ENCODE data around the gene ADAMTS7. TPM values are rescaled to one million over a fixed set of nuclear protein-coding genes. Genes with fewer than 3 reads are reported as not detected.
"Not testable (repeated sequence)": the region's sequence is repeated elsewhere in the genome, so short reads cannot be mapped to it uniquely, and the experiment has no call there.

Gene ADAMTS7
- total RNA-seq, 1 donor = 7.5 TPM

- not testable (repeated sequence) for H3K4me3 ChIP-seq (ENCODE audit: low read depth, low read length); DNase-seq (ENCODE audit: low read depth)
Measured at GRCh38 chr15:78776046-78776925, 35.0 kb downstream of the ADAMTS7 start.

- DNase-seq (ENCODE audit: low read depth) = no peak
- H3K4me3 ChIP-seq (ENCODE audit: low read depth, low read length) = no peak overlapping the region
- no peak for TF ChIP-seq CTCF (IDR thresholded peaks at IDR 0.05; ENCODE audit: insufficient read depth, low read length)
Measured at GRCh38 chr15:78775472-78775871, 35.8 kb downstream of the ADAMTS7 start.

- not testable (repeated sequence) for H3K4me3 ChIP-seq (ENCODE audit: low read depth, low read length); DNase-seq (ENCODE audit: low read depth)
Measured at GRCh38 chr15:78774451-78774990, 36.7 kb downstream of the ADAMTS7 start.

- DNase-seq (ENCODE audit: low read depth); H3K4me3 ChIP-seq (ENCODE audit: low read depth, low read length): not testable (repeated sequence)
Measured at GRCh38 chr15:78773765-78774450, 37.4 kb downstream of the ADAMTS7 start.

GRCh38 chr15:78772738-78773137 is 38.5 kb downstream of the ADAMTS7 start:
- TF ChIP-seq CTCF (IDR thresholded peaks at IDR 0.05; ENCODE audit: insufficient read depth, low read length) = no peak
- DNase-seq (ENCODE audit: low read depth) = no peak
- H3K4me3 ChIP-seq (ENCODE audit: low read depth, low read length) = no peak overlapping the region

- not testable (repeated sequence) for DNase-seq (ENCODE audit: low read depth); H3K4me3 ChIP-seq (ENCODE audit: low read depth, low read length)
Measured at GRCh38 chr15:78771436-78772000, 39.7 kb downstream of the ADAMTS7 start.

GRCh38 chr15:78771020-78771419 is 40.2 kb downstream of the ADAMTS7 start:
- not testable (repeated sequence) for DNase-seq (ENCODE audit: low read depth); H3K4me3 ChIP-seq (ENCODE audit: low read depth, low read length)

GRCh38 chr15:78769473-78770225 is 41.6 kb downstream of the ADAMTS7 start:
- not testable (repeated sequence) for DNase-seq (ENCODE audit: low read depth); H3K4me3 ChIP-seq (ENCODE audit: low read depth, low read length)

GRCh38 chr15:78768531-78769408 is 42.5 kb downstream of the ADAMTS7 start:
- H3K4me3 ChIP-seq (ENCODE audit: low read depth, low read length) = no peak overlapping the region
- DNase-seq (ENCODE audit: low read depth) = no peak
- no peak for TF ChIP-seq CTCF (IDR thresholded peaks at IDR 0.05; ENCODE audit: insufficient read depth, low read length)
